ENCODE results near the gene CERS1.

The CERS1 gene

DNA sequence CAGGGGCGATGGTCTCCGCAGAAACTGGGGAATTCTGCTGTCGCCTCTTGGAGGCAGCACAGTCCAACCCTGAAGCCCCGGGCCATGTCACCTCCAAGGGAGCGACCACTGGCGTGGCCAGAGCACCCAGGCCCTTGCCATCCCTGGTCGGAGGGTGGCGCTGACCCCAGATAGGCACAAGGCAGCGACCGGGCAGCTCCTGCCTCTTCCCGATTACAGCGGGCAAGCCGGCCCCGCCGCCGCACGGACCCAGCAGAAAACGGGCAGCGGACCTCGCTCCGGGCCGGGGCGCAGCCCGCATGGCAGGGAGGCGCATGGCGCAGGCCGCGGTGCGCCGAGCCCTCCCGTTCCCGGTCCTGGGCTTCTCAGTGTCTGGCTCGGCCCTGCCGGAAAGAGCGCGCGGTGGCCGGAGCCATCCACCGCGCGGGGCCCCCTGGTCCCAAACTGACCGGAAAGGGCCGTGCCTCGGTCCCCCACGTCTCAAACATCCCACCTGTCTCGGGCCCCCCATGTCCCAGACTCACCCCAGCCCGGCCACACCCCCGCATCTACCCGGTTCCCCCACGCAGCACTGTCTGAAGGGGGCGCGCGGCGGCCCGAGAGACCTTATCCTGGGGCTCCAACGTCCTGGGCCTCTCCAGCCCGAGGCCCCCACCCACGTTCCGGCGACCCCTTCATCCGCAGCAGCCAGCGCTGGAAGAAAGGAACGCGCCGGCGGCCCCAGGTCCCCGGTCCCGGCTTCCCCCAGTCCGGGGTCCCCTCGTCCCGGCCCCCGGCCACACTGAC is 727 bp downstream of the CERS1 start:
- no peak overlapping the region for H3K27ac ChIP-seq (ENCODE audit: low read depth, low read length)
- no peak overlapping the region for H3K9ac ChIP-seq (ENCODE audit: low read length)
- peaks cover 8 to 39% of the 10 kb centered on the region in 2 donors for H3K27me3 ChIP-seq (ENCODE audit: control insufficient read depth in 1 of 2, insufficient read depth in 2 of 2, low read length in 2 of 2)
- H3K4me3 ChIP-seq (ENCODE audit: low read depth in 1 of 2, low read length in 2 of 2): peak overlapping the region; percentile 41 to 47
- no peaks in the 10 kb centered on the region for H3K4me1 ChIP-seq (ENCODE audit: insufficient read depth, low read length)
- no peaks in the 10 kb centered on the region for H3K9me3 ChIP-seq (ENCODE audit: low read length)
- no peaks in the 10 kb centered on the region for H3K36me3 ChIP-seq (ENCODE audit: insufficient read depth, low read length)

DNA sequence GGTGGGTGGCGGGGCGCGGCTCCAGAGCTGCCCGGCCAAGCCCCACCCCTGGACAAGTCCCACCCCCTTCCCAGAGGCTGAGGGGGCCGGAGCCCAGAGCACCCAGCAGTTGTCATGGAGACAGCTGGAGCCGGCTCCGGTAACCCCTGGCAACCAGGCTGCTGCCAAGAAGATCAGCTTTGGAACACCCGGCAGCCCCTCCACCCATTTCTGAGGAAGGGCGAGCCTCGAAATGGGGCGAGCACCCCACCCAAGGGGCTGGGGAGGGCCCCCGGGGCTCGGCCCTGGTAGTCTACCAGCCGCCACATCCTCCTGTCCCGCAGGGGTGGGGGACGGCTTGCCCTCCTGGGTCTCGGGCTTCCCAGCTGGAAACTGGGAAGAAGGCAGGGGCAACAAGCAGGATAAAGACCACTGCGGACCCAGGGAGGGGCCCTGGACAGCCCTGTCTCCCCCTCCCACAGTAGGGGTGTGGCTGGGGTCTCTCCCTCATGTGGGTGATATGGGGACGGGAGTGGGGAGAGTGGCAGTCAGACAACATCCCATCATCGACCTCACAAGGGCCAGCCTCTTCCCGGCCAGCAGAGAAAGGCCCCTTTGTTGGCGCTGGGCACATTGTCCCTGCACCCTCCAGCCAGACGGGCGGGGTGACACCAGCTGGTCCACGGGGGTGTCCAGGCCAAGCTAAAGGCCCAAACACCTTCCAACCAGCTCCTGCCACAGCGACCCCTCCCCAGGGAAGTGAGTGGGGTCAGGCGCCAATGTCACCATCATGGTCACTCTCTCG is 1.5 kb downstream of the CERS1 start:
- no peaks in the 10 kb centered on the region for H3K36me3 ChIP-seq (ENCODE audit: insufficient read depth, low read length)
- no peak overlapping the region for H3K27ac ChIP-seq (ENCODE audit: low read depth, low read length)
- no peaks in the 10 kb centered on the region for H3K9me3 ChIP-seq (ENCODE audit: low read length)
- H3K4me1 ChIP-seq (ENCODE audit: insufficient read depth, low read length): no peaks in the 10 kb centered on the region
- H3K9ac ChIP-seq (ENCODE audit: low read length): no peak overlapping the region
- peak overlapping the region in 1 of 2 donors; percentile 41 for H3K4me3 ChIP-seq (ENCODE audit: low read depth in 1 of 2, low read length in 2 of 2)
- peaks cover 8 to 39% of the 10 kb centered on the region in 2 donors for H3K27me3 ChIP-seq (ENCODE audit: control insufficient read depth in 1 of 2, insufficient read depth in 2 of 2, low read length in 2 of 2)

DNA sequence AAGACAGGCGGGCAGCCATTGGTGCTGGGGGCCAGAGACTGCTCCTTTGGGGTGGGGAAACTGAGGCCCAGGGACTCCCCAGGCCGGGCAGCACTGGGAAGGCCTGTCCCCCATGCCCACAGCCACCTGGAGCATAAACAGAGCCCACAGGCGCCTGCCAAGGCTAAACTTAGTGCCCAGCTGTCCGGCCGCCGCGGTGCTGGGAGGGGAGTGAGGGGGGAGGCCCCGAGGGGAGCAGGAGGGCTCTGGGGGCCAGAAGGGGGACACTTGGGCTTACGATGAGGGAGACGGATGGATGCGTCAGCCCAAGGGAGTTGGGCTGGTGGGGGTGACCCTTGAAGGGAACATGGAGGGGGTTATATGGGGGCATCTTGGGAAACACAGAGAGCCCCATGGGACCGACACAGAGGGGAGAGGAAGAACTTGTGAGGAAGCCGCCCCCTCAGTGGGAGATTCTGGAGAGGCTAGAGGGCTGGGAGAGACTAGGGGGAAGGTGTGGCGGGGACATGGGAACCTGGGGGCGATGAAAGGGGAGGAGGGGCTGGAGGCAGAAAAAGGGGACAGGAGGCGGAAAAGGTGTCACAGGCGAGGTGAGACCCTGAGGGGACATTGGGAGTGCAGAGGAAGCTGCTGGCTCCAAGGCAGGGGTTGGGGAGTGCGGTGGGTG is 2.2 kb downstream of the CERS1 start:
- no peak overlapping the region for H3K9ac ChIP-seq (ENCODE audit: low read length)

DNA sequence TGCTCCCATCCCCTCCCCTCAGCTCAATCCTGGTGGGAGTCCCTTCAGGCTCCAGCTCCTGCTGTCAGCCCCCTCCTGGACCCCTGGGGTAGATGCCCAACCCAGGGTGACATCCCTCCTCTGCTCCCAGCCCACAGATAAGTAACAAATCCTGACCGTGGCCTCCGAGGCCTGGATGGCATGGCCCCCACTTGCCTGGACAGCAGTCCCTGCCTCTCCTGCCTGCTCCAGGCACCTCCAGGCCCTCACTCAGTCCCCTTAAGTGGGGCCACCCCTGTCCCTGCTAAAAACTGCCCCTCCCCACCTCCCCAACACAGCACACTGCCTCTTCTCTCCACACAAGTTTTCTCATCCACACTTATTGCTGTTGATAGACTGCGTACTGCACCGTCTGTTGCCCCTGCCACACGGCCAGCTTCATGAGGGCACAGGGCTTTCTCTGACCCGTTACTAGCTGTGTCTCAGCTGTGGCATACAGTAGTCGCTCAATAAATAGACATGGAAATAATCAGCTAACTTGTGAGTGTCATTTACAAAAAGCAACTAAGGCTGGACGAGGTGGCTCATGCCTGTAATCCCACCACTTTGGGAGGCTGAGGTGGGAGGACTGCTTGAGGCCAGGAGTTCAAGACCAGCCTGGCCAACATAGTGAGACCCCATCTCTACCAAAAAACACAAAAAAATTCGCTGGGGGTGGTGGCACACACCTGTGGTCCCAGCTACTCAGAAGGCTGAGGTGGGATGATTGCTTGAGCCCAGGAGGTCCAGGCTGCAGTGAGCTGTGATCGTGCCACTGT is 5.8 kb downstream of the CERS1 start:
- H3K4me3 ChIP-seq (ENCODE audit: low read depth in 1 of 2, low read length in 2 of 2): no peak overlapping the region
- no peak overlapping the region for H3K9ac ChIP-seq (ENCODE audit: low read length)
- no peaks in the 10 kb centered on the region for H3K4me1 ChIP-seq (ENCODE audit: insufficient read depth, low read length)
- no peaks in the 10 kb centered on the region for H3K9me3 ChIP-seq (ENCODE audit: low read length)
- H3K36me3 ChIP-seq (ENCODE audit: insufficient read depth, low read length): no peaks in the 10 kb centered on the region
- H3K27me3 ChIP-seq (ENCODE audit: control insufficient read depth in 1 of 2, insufficient read depth in 2 of 2, low read length in 2 of 2): peaks cover 8 to 21% of the 10 kb centered on the region in 2 donors
- no peak overlapping the region for H3K27ac ChIP-seq (ENCODE audit: low read depth, low read length)

More for the DNA sequence above, 2.2 kb downstream of the CERS1 start:
- no peaks in the 10 kb centered on the region for H3K4me1 ChIP-seq (ENCODE audit: insufficient read depth, low read length)
- H3K4me3 ChIP-seq (ENCODE audit: low read depth in 1 of 2, low read length in 2 of 2): no peak overlapping the region
- H3K27me3 ChIP-seq (ENCODE audit: control insufficient read depth in 1 of 2, insufficient read depth in 2 of 2, low read length in 2 of 2): peaks cover 8 to 39% of the 10 kb centered on the region in 2 donors
- no peaks in the 10 kb centered on the region for H3K9me3 ChIP-seq (ENCODE audit: low read length)
- no peak overlapping the region for H3K27ac ChIP-seq (ENCODE audit: low read depth, low read length)
- H3K36me3 ChIP-seq (ENCODE audit: insufficient read depth, low read length): no peaks in the 10 kb centered on the region

DNA sequence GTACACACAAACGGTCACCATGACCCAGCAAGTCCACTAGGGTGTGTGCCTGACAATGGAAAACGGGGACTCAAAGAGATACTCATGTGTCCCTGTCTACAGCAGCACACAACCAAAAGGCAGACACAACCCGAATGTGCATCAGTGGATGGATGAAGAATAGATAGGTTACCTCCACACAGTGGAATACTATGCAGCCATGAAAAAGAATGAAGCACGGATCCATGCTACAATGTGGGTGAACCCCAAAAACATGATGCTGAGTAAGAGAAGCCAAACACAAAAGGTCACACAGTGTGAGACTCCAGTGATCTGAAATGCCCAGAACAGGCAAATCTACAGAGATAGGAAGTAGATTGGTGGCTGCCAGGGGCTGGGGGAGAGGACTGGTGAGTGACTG is 9.0 kb downstream of the CERS1 start:
- Histone ChIP-seq H3K9me3 (ENCODE audit: low read length) (no peaks in the 10 kb centered on the region), H3K27ac (ENCODE audit: low read depth, low read length) (no peak overlapping the region), H3K9ac (ENCODE audit: low read length) (no peak overlapping the region), H3K4me3 (ENCODE audit: low read depth in 1 of 2, low read length in 2 of 2) (no peak overlapping the region), H3K27me3 (ENCODE audit: control insufficient read depth in 1 of 2, insufficient read depth in 2 of 2, low read length in 2 of 2) (no peaks in the 10 kb centered on the region), H3K36me3 (ENCODE audit: insufficient read depth, low read length) (no peaks in the 10 kb centered on the region), H3K4me1 (ENCODE audit: insufficient read depth, low read length) (no peaks in the 10 kb centered on the region)

DNA sequence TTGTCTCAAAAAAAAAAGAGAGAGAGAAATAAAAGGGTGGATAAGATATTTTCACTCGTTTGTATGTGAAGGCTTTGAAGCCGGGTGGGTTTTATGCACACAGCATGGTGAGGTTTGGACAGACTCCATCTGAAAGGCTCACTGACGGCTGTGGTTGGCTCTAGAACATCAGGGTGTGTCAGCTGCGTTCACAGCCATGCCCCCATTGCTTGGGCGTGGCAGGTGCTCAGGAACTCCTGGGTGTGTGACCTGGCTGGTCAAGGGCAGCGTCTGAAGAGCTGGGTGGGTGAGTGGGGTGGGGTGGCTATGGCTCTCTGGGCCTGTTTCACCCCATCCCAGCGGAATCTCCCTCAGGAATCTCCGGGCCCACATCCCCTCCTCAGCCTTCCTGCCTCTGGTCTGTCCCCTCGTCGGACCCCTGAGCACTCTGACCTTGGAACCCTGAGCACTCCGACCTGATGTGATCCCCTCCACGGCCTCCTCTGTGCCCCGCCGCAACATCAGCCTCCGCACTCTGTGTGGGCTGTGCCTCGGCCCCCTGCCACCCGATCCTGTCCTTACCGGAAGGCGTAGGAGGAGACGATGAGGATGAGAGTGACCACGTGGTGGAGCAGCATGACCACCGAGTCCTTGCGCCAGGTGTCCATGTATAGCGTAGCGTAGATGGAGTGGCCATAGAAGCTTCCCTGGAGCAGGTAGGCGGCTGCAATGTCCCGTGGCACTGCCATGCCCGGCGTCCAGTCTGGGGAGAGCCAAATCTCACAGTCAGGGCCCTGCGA is 12.2 kb downstream of the CERS1 start:
- no peak overlapping the region for H3K4me3 ChIP-seq (ENCODE audit: low read depth in 1 of 2, low read length in 2 of 2)
- H3K27ac ChIP-seq (ENCODE audit: low read depth, low read length): no peak overlapping the region
- no peak overlapping the region for H3K9ac ChIP-seq (ENCODE audit: low read length)
- H3K36me3 ChIP-seq (ENCODE audit: insufficient read depth, low read length): no peaks in the 10 kb centered on the region
- H3K27me3 ChIP-seq (ENCODE audit: control insufficient read depth in 1 of 2, insufficient read depth in 2 of 2, low read length in 2 of 2): no peaks in the 10 kb centered on the region
- H3K9me3 ChIP-seq (ENCODE audit: low read length): no peaks in the 10 kb centered on the region
- no peaks in the 10 kb centered on the region for H3K4me1 ChIP-seq (ENCODE audit: insufficient read depth, low read length)

DNA sequence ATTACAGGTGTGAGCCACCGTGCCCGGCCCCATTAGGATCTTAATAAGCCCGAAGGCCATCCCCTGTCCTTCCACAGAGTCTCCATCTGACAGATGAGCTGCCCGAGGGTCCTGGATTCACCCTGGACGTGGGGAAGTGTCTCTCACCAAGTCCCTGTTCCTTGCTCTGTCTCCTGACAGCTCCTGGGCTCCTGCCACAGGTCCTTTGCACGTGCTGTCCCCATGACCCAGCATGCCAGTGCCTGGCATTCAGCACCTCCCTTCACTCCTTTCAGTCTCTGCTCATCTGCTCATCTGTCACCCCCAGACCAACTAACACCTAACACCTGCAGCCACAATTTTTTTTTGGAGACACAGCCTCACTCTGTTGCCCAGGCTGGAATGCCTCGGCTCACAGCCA is 14.5 kb downstream of the CERS1 start:
- H3K27ac ChIP-seq (ENCODE audit: low read depth, low read length): no peak overlapping the region
- no peaks in the 10 kb centered on the region for H3K9me3 ChIP-seq (ENCODE audit: low read length)
- no peak overlapping the region for H3K4me3 ChIP-seq (ENCODE audit: low read depth in 1 of 2, low read length in 2 of 2)
- H3K4me1 ChIP-seq (ENCODE audit: insufficient read depth, low read length): no peaks in the 10 kb centered on the region
- H3K36me3 ChIP-seq (ENCODE audit: insufficient read depth, low read length): no peaks in the 10 kb centered on the region
- H3K27me3 ChIP-seq (ENCODE audit: control insufficient read depth in 1 of 2, insufficient read depth in 2 of 2, low read length in 2 of 2): no peaks in the 10 kb centered on the region
- no peak overlapping the region for H3K9ac ChIP-seq (ENCODE audit: low read length)

DNA sequence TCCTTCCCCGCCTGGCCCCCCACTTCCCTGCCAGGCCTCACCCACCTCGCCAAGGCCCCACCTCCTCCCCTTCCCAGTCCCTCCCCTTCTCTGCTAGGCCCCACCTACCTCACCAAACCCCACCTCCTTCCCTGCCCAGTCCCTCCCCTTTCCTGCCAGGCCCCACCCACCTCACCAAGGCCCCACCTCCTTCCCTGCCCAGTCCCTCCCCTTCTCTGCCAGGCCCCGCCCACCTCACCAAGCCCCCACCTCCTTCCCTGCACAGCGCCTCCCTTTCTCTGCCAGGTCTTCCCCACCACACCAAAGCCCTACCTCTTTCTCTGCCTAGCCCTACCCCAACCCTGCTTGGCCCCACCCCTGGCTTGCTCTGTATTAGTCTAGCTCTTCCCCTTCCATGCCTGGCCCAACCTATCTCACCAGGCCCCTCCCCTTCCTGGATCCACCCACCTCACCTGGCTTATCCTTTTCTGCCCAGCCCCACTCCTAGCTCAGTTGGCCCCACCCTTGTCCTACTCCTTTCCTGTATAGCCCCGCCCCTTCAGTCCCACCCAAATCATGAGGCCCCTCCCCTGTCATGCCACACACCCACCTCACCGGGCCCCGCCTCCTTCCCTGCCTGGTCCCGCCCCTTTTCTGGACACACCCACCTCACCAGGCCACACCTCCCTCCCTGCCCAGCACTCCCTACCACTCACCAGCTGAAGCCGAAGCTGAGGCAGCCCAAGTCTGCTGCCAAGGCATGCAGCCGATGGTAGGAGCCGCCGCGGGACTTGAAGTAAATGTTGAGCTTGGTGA is 16.2 kb downstream of the CERS1 start:
- Histone ChIP-seq H3K9me3 (ENCODE audit: low read length) (no peaks in the 10 kb centered on the region), H3K9ac (ENCODE audit: low read length) (no peak overlapping the region), H3K27me3 (ENCODE audit: control insufficient read depth in 1 of 2, insufficient read depth in 2 of 2, low read length in 2 of 2) (no peaks in the 10 kb centered on the region), H3K4me1 (ENCODE audit: insufficient read depth, low read length) (no peaks in the 10 kb centered on the region), H3K36me3 (ENCODE audit: insufficient read depth, low read length) (no peaks in the 10 kb centered on the region), H3K4me3 (ENCODE audit: low read depth in 1 of 2, low read length in 2 of 2) (no peak overlapping the region), H3K27ac (ENCODE audit: low read depth, low read length) (no peak overlapping the region)

DNA sequence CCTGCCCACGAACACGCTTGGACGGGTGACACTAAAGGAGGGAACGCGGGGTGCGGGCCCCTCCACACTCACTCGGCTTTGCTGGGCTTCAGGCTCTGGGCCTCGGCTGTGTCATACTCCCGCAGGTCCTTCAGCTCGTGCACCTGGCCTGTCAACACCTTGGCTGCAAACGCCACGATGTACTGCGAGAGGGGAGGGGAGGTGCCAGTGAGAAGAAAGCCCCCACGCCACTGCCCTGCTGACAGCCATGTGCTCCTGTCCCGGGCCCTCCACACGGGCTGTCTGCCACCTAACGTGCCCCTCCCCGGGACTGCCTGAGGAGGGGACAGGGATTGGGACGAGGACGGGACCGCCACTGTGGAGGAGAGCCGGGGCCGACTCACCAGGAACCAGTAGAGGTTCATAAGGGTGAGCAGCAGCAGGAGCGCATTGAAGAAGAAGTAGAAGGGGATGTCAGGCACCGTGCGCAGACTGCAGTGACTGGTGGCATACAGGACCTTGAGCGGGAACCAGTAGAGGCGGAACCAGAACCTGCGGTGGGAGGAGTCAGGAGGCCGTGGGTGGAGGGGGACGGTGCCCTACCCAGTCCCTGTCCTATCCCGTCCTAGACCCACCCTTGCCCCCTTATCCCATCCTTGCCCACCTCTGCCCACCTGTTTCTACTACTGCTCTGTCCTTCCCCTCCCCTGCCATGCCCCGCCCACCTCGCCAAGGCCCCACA is 16.9 kb downstream of the CERS1 start:
- Histone ChIP-seq H3K4me3 (ENCODE audit: low read depth in 1 of 2, low read length in 2 of 2) (no peak overlapping the region), H3K9me3 (ENCODE audit: low read length) (no peaks in the 10 kb centered on the region), H3K36me3 (ENCODE audit: insufficient read depth, low read length) (no peaks in the 10 kb centered on the region), H3K27me3 (ENCODE audit: control insufficient read depth in 1 of 2, insufficient read depth in 2 of 2, low read length in 2 of 2) (no peaks in the 10 kb centered on the region), H3K27ac (ENCODE audit: low read depth, low read length) (no peak overlapping the region), H3K4me1 (ENCODE audit: insufficient read depth, low read length) (no peaks in the 10 kb centered on the region), H3K9ac (ENCODE audit: low read length) (no peak overlapping the region)

Measured in muscle layer of colon (tissue), 2 donors.